WTC11 (cell line): ENCODE results near the gene DPP10. TPM values are rescaled to one million over a fixed set of nuclear protein-coding genes. Genes with fewer than 3 reads are reported as not detected.

Source experiments
- ATAC-seq: fragments of 200-7000 bp; cut with Tn5 transposase; 2 replicates; pipeline ENCODE4 v1.10.0; 2021; ENCODE audit warnings: mild to moderate bottlenecking, moderate library complexity
- CTCF ChIA-PET: fragments of 300-600 bp; sonication (Branson Sonifier 250); formaldehyde crosslinking; loops from one replicate; lab custom pipeline; 2021; ENCODE audit warnings: antibody characterized with exemption; lab: Charles Lee
- POLR2A ChIA-PET: fragments of 350-600 bp; sonication (Branson Sonifier 250); formaldehyde crosslinking; loops from one replicate; lab custom pipeline; 2021; ENCODE audit warnings: antibody characterized with exemption; lab: Charles Lee
- DNase-seq: peaks from one replicate; pipeline ENCODE4 v3.0.0; 2021; ENCODE audit warnings: low spot score
- H3K27ac Mint-ChIP-seq: 2 replicates; pipeline ENCODE4 v1.8.0; 2021; ENCODE audit warnings: mixed read lengths
- H3K27me3 Mint-ChIP-seq: 2 replicates; pipeline ENCODE4 v1.8.0; 2021; ENCODE audit warnings: low read depth, mild to moderate bottlenecking, moderate library complexity, mixed read lengths
- H3K36me3 Mint-ChIP-seq: 2 replicates; pipeline ENCODE4 v1.8.0; 2021; ENCODE audit warnings: mixed read lengths
- H3K4me1 Mint-ChIP-seq: 2 replicates; pipeline ENCODE4 v1.8.0; 2022; ENCODE audit warnings: mixed read lengths
- H3K4me3 Mint-ChIP-seq: 2 replicates; pipeline ENCODE4 v1.8.0; 2021; ENCODE audit warnings: mild to moderate bottlenecking, moderate library complexity, mixed read lengths
- H3K9me3 Mint-ChIP-seq: 2 replicates; pipeline ENCODE4 v1.8.0; 2021; ENCODE audit warnings: mixed read lengths
- ATF6 ChIP-seq: sonication (generic); formaldehyde crosslinking; IDR thresholded peaks from 2 replicates; pipeline ENCODE4 v1.8.1; 2023; ENCODE audit warnings: mild to moderate bottlenecking, missing genetic modification reagents
- CBFB ChIP-seq: sonication (generic); formaldehyde crosslinking; IDR thresholded peaks from 2 replicates; pipeline ENCODE4 v1.8.1; 2022; ENCODE audit warnings: mild to moderate bottlenecking, low read depth, missing genetic modification reagents
- CREM ChIP-seq: sonication (generic); formaldehyde crosslinking; IDR thresholded peaks from 2 replicates; pipeline ENCODE4 v1.8.1; 2022; ENCODE audit warnings: mild to moderate bottlenecking, missing genetic modification reagents, moderate library complexity
- ESRRA ChIP-seq: sonication (generic); formaldehyde crosslinking; IDR thresholded peaks from 2 replicates; pipeline ENCODE4 v1.8.1; 2022; ENCODE audit warnings: mild to moderate bottlenecking, missing genetic modification reagents, borderline replicate concordance
- ETV6 ChIP-seq: sonication (generic); formaldehyde crosslinking; IDR thresholded peaks from 2 replicates; pipeline ENCODE4 v1.8.1; 2022; ENCODE audit warnings: mild to moderate bottlenecking, missing genetic modification reagents
- GTF2I ChIP-seq: fragments of 250-450 bp; sonication (Bioruptor Pico); conservative IDR thresholded peaks from 2 replicates; pipeline ENCODE4 v1.4.0; 2021; ENCODE audit warnings: mild to moderate bottlenecking
- IRF2 ChIP-seq: sonication (generic); formaldehyde crosslinking; IDR thresholded peaks from 2 replicates; pipeline ENCODE4 v1.8.0; 2022; ENCODE audit warnings: low read depth, missing genetic modification reagents, borderline replicate concordance
- MAX ChIP-seq: sonication (generic); formaldehyde crosslinking; IDR thresholded peaks from 2 replicates; pipeline ENCODE4 v1.8.0; 2022; ENCODE audit warnings: mild to moderate bottlenecking, missing genetic modification reagents
- MLX ChIP-seq: sonication (generic); formaldehyde crosslinking; IDR thresholded peaks from 2 replicates; pipeline ENCODE4 v1.8.1; 2023; ENCODE audit warnings: mild to moderate bottlenecking, missing genetic modification reagents, moderate library complexity
- MYBL2 ChIP-seq: sonication (generic); formaldehyde crosslinking; IDR thresholded peaks from 2 replicates; pipeline ENCODE4 v1.8.1; 2023; ENCODE audit warnings: mild to moderate bottlenecking, moderate library complexity, missing genetic modification reagents
- NFATC4 ChIP-seq: fragments of 250-450 bp; sonication (Bioruptor Pico); IDR thresholded peaks from 2 replicates; pipeline ENCODE4 v1.9.0; 2021; ENCODE audit warnings: mild to moderate bottlenecking
- NR3C1 ChIP-seq: sonication (generic); formaldehyde crosslinking; conservative IDR thresholded peaks from 2 replicates; pipeline ENCODE4 v1.8.1; 2023; ENCODE audit warnings: low read depth, mild to moderate bottlenecking, missing genetic modification reagents
- OVOL2 ChIP-seq: fragments of 250-450 bp; sonication (Bioruptor Pico); IDR thresholded peaks from 2 replicates; pipeline ENCODE4 v1.9.0; 2021; ENCODE audit warnings: mild to moderate bottlenecking, borderline replicate concordance
- RORB ChIP-seq: fragments of 250-450 bp; sonication (Bioruptor Pico); IDR thresholded peaks from 2 replicates; pipeline ENCODE4 v1.9.0; 2021; ENCODE audit warnings: mild to moderate bottlenecking
- SOX15 ChIP-seq: fragments of 250-450 bp; sonication (Bioruptor Pico); IDR thresholded peaks from 2 replicates; pipeline ENCODE4 v1.9.0; 2021; ENCODE audit warnings: mild to moderate bottlenecking
- ZNF219 ChIP-seq: sonication (generic); formaldehyde crosslinking; IDR thresholded peaks from 2 replicates; pipeline ENCODE4 v1.8.0; 2023; ENCODE audit warnings: missing genetic modification reagents, mild to moderate bottlenecking, borderline replicate concordance
- ZNF317 ChIP-seq: sonication (generic); formaldehyde crosslinking; IDR thresholded peaks from 2 replicates; pipeline ENCODE4 v1.8.1; 2023; ENCODE audit warnings: low read depth, mild to moderate bottlenecking, moderate library complexity, missing genetic modification reagents, borderline replicate concordance
- ZNF396 ChIP-seq: fragments of 250-450 bp; sonication (Bioruptor Pico); IDR thresholded peaks from 2 replicates; pipeline ENCODE4 v1.8.0; 2021; ENCODE audit warnings: mild to moderate bottlenecking, moderate library complexity, borderline replicate concordance
- ZNF425 ChIP-seq: fragments of 250-450 bp; sonication (Bioruptor Pico); conservative IDR thresholded peaks from 2 replicates; pipeline ENCODE4 v1.9.0; 2021; ENCODE audit warnings: mild to moderate bottlenecking
- total RNA-seq: library from RNA; stranded (reverse); gene quantifications from 3 replicates; pipeline ENCODE4 v1.2.3, GENCODE V29; 2021
- TF ChIP-seq, protein P1 (sequence below): sonication (generic); formaldehyde crosslinking; IDR thresholded peaks from 2 replicates; pipeline ENCODE4 v1.8.1; 2023; ENCODE audit warnings: mild to moderate bottlenecking, missing genetic modification reagents, borderline replicate concordance
- TF ChIP-seq, protein P2 (sequence below): sonication (generic); formaldehyde crosslinking; IDR thresholded peaks from 2 replicates; pipeline ENCODE4 v1.8.1; 2023; ENCODE audit warnings: mild to moderate bottlenecking, missing genetic modification reagents
- TF ChIP-seq, protein P3 (sequence below): fragments of 200-600 bp; IDR thresholded peaks from 2 replicates; pipeline ENCODE4 v1.8.0; 2022; ENCODE audit warnings: antibody characterized with exemption
- TF ChIP-seq, protein P4 (sequence below): sonication (generic); formaldehyde crosslinking; IDR thresholded peaks from 2 replicates; pipeline ENCODE4 v1.8.1; 2022; ENCODE audit warnings: mild to moderate bottlenecking, missing genetic modification reagents, moderate library complexity, borderline replicate concordance

The DPP10 gene
- total RNA-seq, 1 experiment from 2014 or later, result 4.0 TPM

- TF ChIP-seq MLX (CRISPR knock-in tag) (no peak), NFATC4 (CRISPR knock-in tag) (no peak), MAX (CRISPR knock-in tag) (no peak), ATF6 (CRISPR knock-in tag) (no peak), NR3C1 (CRISPR knock-in tag) (no peak), ETV6 (no peak), OVOL2 (no peak), ZNF396 (CRISPR knock-in tag) (no peak), MYBL2 (no peak), IRF2 (CRISPR knock-in tag) (no peak)
- TF ChIP-seq, all 79 proteins: peak for 0
Observed at GRCh38 chr2:115124817-115125216, 682.4 kb downstream of the DPP10 start (continued).

- Mint-ChIP-seq H3K27me3 (no peaks in the 10 kb centered on the region; the same call in 1 of the 2 replicates), H3K27ac (no peak overlapping the region), H3K4me3 (no peak overlapping the region), H3K36me3 (peaks cover 21% of the 10 kb centered on the region), H3K9me3 (peaks cover 37% of the 10 kb centered on the region), H3K4me1 (peaks cover 40% of the 10 kb centered on the region)
- ChIA-PET POLR2A (no interaction called here), CTCF (no interaction called here)
- DNase-seq (no peak), ATAC-seq (peak; percentile 30)
- TF ChIP-seq, protein P1, sequence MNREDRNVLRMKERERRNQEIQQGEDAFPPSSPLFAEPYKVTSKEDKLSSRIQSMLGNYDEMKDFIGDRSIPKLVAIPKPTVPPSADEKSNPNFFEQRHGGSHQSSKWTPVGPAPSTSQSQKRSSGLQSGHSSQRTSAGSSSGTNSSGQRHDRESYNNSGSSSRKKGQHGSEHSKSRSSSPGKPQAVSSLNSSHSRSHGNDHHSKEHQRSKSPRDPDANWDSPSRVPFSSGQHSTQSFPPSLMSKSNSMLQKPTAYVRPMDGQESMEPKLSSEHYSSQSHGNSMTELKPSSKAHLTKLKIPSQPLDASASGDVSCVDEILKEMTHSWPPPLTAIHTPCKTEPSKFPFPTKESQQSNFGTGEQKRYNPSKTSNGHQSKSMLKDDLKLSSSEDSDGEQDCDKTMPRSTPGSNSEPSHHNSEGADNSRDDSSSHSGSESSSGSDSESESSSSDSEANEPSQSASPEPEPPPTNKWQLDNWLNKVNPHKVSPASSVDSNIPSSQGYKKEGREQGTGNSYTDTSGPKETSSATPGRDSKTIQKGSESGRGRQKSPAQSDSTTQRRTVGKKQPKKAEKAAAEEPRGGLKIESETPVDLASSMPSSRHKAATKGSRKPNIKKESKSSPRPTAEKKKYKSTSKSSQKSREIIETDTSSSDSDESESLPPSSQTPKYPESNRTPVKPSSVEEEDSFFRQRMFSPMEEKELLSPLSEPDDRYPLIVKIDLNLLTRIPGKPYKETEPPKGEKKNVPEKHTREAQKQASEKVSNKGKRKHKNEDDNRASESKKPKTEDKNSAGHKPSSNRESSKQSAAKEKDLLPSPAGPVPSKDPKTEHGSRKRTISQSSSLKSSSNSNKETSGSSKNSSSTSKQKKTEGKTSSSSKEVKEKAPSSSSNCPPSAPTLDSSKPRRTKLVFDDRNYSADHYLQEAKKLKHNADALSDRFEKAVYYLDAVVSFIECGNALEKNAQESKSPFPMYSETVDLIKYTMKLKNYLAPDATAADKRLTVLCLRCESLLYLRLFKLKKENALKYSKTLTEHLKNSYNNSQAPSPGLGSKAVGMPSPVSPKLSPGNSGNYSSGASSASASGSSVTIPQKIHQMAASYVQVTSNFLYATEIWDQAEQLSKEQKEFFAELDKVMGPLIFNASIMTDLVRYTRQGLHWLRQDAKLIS (CRISPR knock-in tag), result no peak
- TF ChIP-seq RORB (CRISPR knock-in tag) (no peak), ZNF425 (CRISPR knock-in tag) (no peak), CBFB (CRISPR knock-in tag) (no peak), ZNF317 (CRISPR knock-in tag) (no peak), SOX15 (CRISPR knock-in tag) (no peak), ZNF219 (no peak), CREM (CRISPR knock-in tag) (no peak), ESRRA (no peak), GTF2I (CRISPR knock-in tag) (no peak), MLX (CRISPR knock-in tag) (no peak)
- TF ChIP-seq, protein P2, sequence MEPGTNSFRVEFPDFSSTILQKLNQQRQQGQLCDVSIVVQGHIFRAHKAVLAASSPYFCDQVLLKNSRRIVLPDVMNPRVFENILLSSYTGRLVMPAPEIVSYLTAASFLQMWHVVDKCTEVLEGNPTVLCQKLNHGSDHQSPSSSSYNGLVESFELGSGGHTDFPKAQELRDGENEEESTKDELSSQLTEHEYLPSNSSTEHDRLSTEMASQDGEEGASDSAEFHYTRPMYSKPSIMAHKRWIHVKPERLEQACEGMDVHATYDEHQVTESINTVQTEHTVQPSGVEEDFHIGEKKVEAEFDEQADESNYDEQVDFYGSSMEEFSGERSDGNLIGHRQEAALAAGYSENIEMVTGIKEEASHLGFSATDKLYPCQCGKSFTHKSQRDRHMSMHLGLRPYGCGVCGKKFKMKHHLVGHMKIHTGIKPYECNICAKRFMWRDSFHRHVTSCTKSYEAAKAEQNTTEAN (CRISPR knock-in tag), result no peak
- TF ChIP-seq, protein P3, sequence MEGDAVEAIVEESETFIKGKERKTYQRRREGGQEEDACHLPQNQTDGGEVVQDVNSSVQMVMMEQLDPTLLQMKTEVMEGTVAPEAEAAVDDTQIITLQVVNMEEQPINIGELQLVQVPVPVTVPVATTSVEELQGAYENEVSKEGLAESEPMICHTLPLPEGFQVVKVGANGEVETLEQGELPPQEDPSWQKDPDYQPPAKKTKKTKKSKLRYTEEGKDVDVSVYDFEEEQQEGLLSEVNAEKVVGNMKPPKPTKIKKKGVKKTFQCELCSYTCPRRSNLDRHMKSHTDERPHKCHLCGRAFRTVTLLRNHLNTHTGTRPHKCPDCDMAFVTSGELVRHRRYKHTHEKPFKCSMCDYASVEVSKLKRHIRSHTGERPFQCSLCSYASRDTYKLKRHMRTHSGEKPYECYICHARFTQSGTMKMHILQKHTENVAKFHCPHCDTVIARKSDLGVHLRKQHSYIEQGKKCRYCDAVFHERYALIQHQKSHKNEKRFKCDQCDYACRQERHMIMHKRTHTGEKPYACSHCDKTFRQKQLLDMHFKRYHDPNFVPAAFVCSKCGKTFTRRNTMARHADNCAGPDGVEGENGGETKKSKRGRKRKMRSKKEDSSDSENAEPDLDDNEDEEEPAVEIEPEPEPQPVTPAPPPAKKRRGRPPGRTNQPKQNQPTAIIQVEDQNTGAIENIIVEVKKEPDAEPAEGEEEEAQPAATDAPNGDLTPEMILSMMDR, result no peak
- TF ChIP-seq, protein P4, sequence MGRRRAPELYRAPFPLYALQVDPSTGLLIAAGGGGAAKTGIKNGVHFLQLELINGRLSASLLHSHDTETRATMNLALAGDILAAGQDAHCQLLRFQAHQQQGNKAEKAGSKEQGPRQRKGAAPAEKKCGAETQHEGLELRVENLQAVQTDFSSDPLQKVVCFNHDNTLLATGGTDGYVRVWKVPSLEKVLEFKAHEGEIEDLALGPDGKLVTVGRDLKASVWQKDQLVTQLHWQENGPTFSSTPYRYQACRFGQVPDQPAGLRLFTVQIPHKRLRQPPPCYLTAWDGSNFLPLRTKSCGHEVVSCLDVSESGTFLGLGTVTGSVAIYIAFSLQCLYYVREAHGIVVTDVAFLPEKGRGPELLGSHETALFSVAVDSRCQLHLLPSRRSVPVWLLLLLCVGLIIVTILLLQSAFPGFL (CRISPR knock-in tag), result no peak
Observed at GRCh38 chr2:115129536-115129935, 687.1 kb downstream of the DPP10 start.
